ENCODE data around the gene PROSER1. TPM values are rescaled to one million over a fixed set of nuclear protein-coding genes. Genes with fewer than 3 reads are reported as not detected.
A peak's percentile ranks its signal among the peaks of the same experiment; 100 is the strongest.
"Not testable (repeated sequence)": the region's sequence is repeated elsewhere in the genome, so short reads cannot be mapped to it uniquely, and the experiment has no call there.

Gene PROSER1
- 45.2 TPM for total RNA-seq

DNA sequence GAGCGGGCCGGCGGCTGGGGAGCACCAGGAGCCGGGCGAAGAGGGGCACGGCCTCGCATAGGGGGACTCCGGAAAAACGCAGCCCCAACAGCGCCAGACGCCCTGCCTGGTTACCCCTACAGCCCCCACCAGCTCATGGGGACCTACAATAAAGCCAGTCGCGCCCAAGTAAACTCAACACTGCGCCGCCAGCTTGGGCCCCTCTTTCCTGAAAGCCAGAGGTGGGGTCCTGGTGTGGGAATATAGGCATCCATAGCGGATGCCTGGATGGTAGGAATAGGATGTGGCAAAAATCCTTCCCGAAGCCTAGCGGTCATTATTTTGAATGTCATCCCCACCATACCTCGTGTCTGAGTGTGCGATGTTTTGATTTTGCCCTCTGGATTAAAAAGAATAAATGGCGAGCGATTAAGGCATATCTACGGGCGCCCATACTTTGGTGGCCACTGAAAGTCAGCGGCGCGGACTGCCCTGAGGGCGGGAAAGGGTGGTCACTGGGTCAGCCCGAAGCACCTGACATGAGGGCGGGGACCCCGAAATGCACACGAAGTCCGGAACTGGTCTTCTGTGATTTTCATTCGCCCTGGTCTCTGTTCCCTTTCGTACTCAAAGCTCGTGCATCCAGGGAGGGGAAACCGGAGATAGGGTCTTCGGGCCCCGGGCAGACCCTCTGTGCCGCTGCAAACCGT, at the start of gene PROSER1, which contains the start of gene NHLRC3:
Gene PROSER1 (minus strand): TSS at position 210 of the 689 bp plus-strand sequence. CDS start 847 bp downstream, outside the sequence.
Gene NHLRC3 (plus strand): TSS at position 577 of the 689 bp plus-strand sequence. CDS start 184 bp downstream, outside the sequence.
- peaks cover 53% of the 10 kb centered on the region for H3K4me1 ChIP-seq (ENCODE audit: insufficient read depth, low read length)
- H3K27me3 ChIP-seq (ENCODE audit: insufficient read depth, low read length): no peaks in the 10 kb centered on the region

DNA sequence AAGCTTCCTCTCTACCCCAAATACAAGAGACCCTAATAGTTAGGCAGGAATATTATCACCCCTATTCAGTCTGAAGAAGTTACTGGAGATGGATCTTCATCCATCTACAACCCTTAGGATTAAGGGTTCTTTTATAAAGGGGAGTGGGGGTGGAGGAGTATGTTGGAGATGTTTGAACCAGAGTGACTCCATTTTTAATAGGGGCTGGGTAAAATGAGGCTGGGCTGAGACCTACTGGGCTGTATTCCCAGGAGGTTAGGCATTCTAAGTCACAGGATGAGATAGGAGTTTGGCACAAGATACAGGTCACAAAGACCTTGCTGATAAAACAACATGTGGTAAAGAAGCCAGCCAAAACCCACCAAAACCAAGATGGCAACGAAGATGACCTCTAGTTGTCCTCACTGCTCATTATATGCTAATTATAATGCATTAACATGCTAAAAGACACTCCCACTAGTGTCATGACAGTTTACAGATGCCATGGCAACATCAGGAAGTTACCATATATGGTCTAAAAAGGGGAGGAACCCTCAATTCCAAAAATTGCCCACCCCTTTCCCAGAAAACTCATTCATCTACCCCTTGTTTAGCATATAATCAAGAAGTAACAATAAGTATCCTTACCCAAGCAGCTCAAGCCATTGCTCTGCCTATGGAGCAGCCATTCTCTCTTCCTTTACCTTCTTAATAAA, 48.5 kb upstream of the PROSER1 start:
- H3K27me3 ChIP-seq (ENCODE audit: insufficient read depth, low read length); H3K4me3 ChIP-seq (ENCODE audit: low read length); H3K4me1 ChIP-seq (ENCODE audit: insufficient read depth, low read length); H3K9me3 ChIP-seq (ENCODE audit: low read depth, low read length): not testable (repeated sequence)

More for the DNA sequence above, at the start of gene PROSER1, which contains the start of gene NHLRC3:
- no peaks in the 10 kb centered on the region for H3K9me3 ChIP-seq (ENCODE audit: low read depth, low read length)
- peak within 1 kb of the TSS; percentile 93 for H3K4me3 ChIP-seq (ENCODE audit: low read length)

DNA sequence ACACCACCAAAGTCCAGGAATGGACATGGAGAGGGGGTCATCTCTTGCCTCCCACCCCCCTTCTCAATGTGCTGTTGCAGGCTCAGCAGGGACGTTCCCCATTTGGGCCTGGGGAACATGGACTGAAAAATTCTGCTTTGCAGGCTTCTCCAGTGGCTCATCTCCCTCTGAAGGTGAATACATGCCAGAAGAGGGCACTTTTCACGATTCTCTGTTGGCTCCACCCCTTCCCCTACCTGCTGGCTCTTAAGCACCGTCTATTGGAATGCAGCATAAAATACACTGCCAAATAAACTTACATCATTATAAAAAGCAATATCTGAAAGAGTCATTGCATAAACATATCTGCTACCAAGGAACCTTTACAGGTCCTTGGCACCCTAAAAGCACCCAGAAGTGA, 36.1 kb upstream of the PROSER1 start:
- Histone ChIP-seq H3K4me3 (ENCODE audit: low read length) (no peak overlapping the region), H3K27me3 (ENCODE audit: insufficient read depth, low read length) (peaks cover 26% of the 10 kb centered on the region), H3K4me1 (ENCODE audit: insufficient read depth, low read length) (no peaks in the 10 kb centered on the region), H3K9me3 (ENCODE audit: low read depth, low read length) (no peaks in the 10 kb centered on the region)

DNA sequence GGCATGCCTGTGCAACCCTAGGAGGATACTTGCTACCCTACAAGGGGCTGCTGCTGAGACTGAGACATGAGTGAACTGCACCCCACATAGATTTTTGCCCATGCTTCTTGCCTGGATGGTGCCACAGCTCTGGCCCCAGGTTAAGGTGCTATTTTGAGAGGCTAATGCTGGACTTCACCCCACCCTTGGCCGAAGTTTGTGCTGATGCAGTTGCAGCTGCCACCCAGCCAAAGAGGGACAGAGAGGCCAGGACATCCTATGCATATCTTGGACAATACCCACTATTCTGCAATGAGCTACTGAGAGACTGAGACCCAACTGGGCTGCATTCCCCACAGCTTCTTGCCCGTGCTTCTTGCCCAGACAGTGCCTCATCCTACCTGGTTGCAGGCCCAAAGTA, 35.0 kb upstream of the PROSER1 start:
- Histone ChIP-seq H3K27me3 (ENCODE audit: insufficient read depth, low read length) (peaks cover 26% of the 10 kb centered on the region), H3K9me3 (ENCODE audit: low read depth, low read length) (no peaks in the 10 kb centered on the region), H3K4me3 (ENCODE audit: low read length) (no peak overlapping the region), H3K4me1 (ENCODE audit: insufficient read depth, low read length) (no peaks in the 10 kb centered on the region)

DNA sequence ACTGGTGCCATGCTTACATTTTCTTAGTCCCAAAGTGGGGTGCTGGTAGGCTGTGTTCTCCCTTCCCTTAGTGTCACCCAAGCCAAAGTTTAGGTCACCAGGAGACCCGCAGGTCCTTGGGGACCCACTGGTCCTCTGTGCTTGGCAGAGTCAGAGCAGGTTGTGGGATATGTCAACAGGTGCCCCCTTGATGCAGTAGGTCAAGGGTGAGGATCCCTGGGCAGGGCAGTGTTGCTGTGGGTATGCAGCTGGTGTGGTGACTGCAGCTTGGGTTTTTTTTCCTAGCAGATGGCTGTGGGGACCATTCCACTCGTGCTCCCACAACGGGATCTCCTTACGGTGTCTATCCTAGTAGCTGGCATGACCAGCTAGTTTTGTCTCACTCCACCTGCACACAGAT, 24.1 kb upstream of the PROSER1 start:
- no peaks in the 10 kb centered on the region for H3K27me3 ChIP-seq (ENCODE audit: insufficient read depth, low read length)
- H3K9me3 ChIP-seq (ENCODE audit: low read depth, low read length): no peaks in the 10 kb centered on the region
- no peak overlapping the region for H3K4me3 ChIP-seq (ENCODE audit: low read length)
- no peaks in the 10 kb centered on the region for H3K4me1 ChIP-seq (ENCODE audit: insufficient read depth, low read length)

DNA sequence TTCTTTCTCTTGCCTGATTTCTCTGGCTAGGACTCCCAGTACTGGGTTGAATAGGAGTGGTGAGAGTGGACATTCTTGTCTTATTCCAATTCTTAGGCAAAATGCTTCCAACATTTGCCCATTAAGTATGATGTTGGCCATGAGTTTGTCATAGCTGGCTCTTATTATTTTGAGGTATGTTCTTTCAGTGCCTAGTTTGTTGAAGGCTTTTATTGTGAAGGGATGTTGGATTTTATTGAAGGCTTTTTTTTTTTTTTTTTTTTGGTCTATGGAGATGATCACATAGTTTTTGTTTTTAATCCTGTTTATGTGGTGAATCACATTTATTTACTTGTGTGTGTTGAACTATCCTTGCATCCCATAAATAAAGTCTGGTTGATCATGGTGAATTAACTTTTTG, 20.2 kb upstream of the PROSER1 start:
- Histone ChIP-seq H3K4me1 (ENCODE audit: insufficient read depth, low read length) (no peaks in the 10 kb centered on the region), H3K27me3 (ENCODE audit: insufficient read depth, low read length) (no peaks in the 10 kb centered on the region), H3K9me3 (ENCODE audit: low read depth, low read length) (no peaks in the 10 kb centered on the region), H3K4me3 (ENCODE audit: low read length) (no peak overlapping the region)

DNA sequence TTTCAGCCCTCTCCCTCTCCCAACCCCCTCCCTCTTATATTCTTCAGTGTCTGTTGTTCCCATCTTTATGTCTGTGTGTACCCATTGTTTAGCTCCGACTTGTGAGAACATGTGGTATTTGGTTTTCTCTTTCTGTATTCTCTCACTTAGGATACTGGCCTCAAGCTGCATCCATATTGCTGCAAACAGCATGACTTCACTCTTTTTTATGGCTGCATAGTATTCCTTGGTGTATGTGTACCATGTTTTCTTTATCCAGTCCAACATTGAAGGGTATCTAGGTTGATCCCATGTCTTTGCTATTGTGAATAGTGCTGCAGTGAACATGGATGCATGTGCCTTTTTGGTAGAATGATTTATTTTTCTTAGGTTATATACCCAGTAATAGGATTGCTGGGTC, 18.1 kb upstream of the PROSER1 start:
- no peaks in the 10 kb centered on the region for H3K4me1 ChIP-seq (ENCODE audit: insufficient read depth, low read length)
- H3K27me3 ChIP-seq (ENCODE audit: insufficient read depth, low read length): no peaks in the 10 kb centered on the region
- H3K4me3 ChIP-seq (ENCODE audit: low read length): no peak overlapping the region
- H3K9me3 ChIP-seq (ENCODE audit: low read depth, low read length): no peaks in the 10 kb centered on the region

DNA sequence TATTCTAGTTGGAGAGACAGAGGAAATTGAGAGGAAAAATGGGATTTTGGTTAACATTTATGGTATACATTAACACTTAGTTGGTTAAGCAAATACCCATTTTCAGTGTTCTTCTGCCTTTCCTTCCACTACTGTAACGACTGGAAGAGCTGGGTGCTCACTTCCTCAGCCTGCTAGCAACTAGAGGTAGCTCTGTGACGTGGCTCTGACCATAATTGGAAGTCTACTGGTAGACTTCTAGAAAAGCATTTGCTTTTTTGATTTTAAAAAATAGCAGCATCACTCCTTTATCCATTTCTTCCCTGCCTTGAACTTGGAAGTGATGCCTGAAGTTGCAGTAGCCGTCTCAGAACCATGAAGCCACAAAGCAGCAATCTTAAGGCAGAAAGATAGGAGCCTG, 16.2 kb upstream of the PROSER1 start:
- H3K4me1 ChIP-seq (ENCODE audit: insufficient read depth, low read length): no peaks in the 10 kb centered on the region
- no peaks in the 10 kb centered on the region for H3K9me3 ChIP-seq (ENCODE audit: low read depth, low read length)
- H3K4me3 ChIP-seq (ENCODE audit: low read length): no peak overlapping the region
- no peaks in the 10 kb centered on the region for H3K27me3 ChIP-seq (ENCODE audit: insufficient read depth, low read length)

DNA sequence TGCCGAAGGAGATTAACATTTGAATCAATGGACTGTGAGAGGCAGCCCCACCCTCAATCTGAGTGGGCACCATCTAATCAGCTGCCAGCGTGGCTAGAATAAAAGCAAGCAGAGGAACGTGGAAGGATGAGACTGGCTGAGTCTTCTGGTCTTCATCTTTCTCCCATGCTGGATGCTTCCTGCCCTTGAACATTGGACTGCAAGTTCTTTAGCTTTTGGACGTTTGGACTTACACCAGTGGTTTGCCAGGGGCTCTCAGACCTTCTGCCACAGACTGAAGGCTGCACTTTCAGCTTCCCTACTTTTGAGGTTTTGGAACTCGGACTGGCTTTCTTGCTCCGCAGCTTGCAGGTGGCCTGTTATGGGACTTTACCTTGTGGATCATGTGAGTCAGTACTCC, 15.1 kb upstream of the PROSER1 start:
- H3K9me3 ChIP-seq (ENCODE audit: low read depth, low read length): no peaks in the 10 kb centered on the region
- no peak overlapping the region for H3K4me3 ChIP-seq (ENCODE audit: low read length)
- no peaks in the 10 kb centered on the region for H3K4me1 ChIP-seq (ENCODE audit: insufficient read depth, low read length)
- no peaks in the 10 kb centered on the region for H3K27me3 ChIP-seq (ENCODE audit: insufficient read depth, low read length)

DNA sequence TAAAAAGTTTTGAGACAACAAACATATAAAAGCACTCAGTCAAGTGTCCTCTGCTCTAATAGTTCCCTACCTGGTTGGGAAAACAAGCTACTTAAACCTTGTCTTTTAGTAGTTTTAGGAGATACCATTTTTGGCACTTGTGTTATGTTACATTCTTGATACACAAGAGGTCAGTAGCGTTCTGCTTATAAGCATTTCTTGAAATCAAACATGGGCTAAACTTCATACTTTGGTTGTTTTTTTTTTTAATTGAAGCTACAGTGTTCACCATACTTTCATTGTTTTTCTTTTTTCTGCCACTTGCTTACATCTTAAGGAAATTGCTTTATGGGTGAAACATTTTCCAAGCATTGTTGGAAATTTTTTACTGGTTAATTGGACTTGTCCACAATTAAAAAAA, 13.3 kb upstream of the PROSER1 start:
- no peaks in the 10 kb centered on the region for H3K9me3 ChIP-seq (ENCODE audit: low read depth, low read length)
- no peaks in the 10 kb centered on the region for H3K4me1 ChIP-seq (ENCODE audit: insufficient read depth, low read length)
- H3K27me3 ChIP-seq (ENCODE audit: insufficient read depth, low read length): no peaks in the 10 kb centered on the region
- H3K4me3 ChIP-seq (ENCODE audit: low read length): no peak overlapping the region

DNA sequence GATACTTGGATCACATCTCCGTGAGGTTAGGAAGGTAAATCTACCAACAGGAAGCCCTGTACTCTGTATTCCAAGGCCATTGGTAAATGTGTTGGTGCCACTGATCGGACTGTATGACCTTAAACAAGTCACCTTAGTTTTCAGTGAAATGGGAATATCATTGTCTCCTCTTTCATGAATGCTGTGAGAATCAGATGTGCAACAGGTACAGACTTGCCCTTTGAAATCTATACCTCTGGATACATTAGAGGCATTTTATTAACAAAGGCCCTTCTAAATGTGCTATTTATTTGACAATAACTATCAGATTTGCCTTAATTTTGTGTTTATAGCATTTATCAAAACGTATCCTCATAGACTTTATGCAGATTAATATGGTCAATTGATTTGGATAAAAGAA, 11.4 kb upstream of the PROSER1 start:
- Histone ChIP-seq H3K4me3 (ENCODE audit: low read length) (no peak overlapping the region), H3K9me3 (ENCODE audit: low read depth, low read length) (no peaks in the 10 kb centered on the region), H3K27me3 (ENCODE audit: insufficient read depth, low read length) (no peaks in the 10 kb centered on the region), H3K4me1 (ENCODE audit: insufficient read depth, low read length) (no peaks in the 10 kb centered on the region)

DNA sequence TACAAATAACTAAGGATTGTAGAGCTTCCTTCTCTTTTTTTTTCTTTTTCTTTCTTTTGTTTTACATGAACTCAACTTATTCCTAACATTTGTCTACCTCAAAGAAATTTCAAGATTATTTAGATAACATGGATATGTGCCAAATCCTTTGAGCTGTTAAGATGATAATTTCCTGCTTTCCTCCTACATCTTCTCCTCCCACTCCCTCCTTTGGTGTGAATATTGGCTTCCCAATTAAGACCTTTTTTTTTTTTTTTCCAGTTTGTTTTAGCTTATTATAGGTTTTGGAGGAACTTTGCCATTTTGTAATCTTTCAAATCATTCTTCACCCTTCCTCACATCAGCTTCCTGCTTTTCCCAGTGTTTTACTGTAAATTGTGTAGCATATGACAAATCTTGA, 10.9 kb upstream of the PROSER1 start:
- no peaks in the 10 kb centered on the region for H3K27me3 ChIP-seq (ENCODE audit: insufficient read depth, low read length)
- H3K9me3 ChIP-seq (ENCODE audit: low read depth, low read length): no peaks in the 10 kb centered on the region
- H3K4me1 ChIP-seq (ENCODE audit: insufficient read depth, low read length): no peaks in the 10 kb centered on the region
- H3K4me3 ChIP-seq (ENCODE audit: low read length): no peak overlapping the region

DNA sequence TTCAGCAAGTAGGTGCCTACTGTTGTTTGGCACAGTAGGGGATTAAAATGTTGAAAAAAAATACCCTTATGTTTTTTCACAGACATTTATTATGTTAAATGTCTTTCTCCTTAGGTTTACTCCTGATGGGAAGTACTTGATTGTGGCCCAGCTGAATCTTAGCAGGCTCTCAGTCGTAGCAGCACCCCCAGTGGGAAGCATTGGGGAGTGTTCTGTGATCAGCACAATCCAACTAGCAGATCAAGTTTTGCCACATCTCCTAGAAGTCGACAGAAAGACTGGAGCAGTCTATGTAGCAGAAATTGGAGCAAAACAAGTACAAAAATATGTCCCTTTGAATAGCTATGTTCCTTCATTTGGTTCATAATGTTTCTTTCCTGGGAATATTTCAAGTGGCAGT, 9.7 kb upstream of the PROSER1 start:
- Histone ChIP-seq H3K4me3 (ENCODE audit: low read length) (no peak overlapping the region), H3K9me3 (ENCODE audit: low read depth, low read length) (no peaks in the 10 kb centered on the region), H3K27me3 (ENCODE audit: insufficient read depth, low read length) (no peaks in the 10 kb centered on the region), H3K4me1 (ENCODE audit: insufficient read depth, low read length) (no peaks in the 10 kb centered on the region)

DNA sequence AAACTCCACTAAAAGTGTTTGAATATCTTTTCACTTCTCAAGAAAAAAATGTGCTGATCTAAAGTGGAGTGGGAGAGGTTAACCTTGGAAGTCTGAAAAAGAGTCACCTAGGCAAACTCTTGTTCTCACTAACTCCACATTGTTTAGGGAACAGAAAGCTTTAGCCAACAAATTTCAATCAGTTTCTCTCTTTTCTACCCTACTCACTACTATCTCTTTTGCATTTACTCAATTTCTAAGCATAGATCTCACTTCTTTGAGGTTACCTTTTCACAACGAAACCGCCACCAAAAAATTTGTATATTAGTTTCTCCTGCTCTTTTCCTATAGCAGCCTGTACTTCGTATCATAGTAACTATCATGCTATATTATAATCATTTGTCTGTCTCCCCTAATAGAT, 6.6 kb upstream of the PROSER1 start:
- H3K27me3 ChIP-seq (ENCODE audit: insufficient read depth, low read length): no peaks in the 10 kb centered on the region
- no peaks in the 10 kb centered on the region for H3K9me3 ChIP-seq (ENCODE audit: low read depth, low read length)
- peaks cover 13% of the 10 kb centered on the region for H3K4me1 ChIP-seq (ENCODE audit: insufficient read depth, low read length)
- no peak overlapping the region for H3K4me3 ChIP-seq (ENCODE audit: low read length)

DNA sequence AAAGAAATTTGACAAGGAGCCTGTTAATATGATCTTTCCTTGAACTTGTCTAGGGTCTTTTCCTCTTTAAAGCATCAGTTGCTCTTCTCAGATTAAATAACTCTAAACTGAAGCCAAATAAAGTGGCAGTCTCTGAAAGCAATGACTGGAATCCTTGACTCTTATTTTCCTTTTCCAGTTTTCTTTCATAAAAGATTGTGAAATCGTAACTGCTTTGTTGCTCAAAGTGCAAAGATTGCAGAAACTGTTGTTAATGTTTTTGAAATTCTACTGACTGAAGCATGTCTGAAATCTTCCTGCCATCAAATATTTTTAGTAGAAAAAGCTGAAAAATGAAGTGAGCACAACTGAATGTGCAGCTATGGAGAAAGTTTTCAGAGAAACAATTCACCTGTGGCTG, 2.3 kb upstream of the PROSER1 start:
- Histone ChIP-seq H3K4me1 (ENCODE audit: insufficient read depth, low read length) (peaks cover 41% of the 10 kb centered on the region), H3K4me3 (ENCODE audit: low read length) (no peak overlapping the region), H3K27me3 (ENCODE audit: insufficient read depth, low read length) (no peaks in the 10 kb centered on the region), H3K9me3 (ENCODE audit: low read depth, low read length) (no peaks in the 10 kb centered on the region)

DNA sequence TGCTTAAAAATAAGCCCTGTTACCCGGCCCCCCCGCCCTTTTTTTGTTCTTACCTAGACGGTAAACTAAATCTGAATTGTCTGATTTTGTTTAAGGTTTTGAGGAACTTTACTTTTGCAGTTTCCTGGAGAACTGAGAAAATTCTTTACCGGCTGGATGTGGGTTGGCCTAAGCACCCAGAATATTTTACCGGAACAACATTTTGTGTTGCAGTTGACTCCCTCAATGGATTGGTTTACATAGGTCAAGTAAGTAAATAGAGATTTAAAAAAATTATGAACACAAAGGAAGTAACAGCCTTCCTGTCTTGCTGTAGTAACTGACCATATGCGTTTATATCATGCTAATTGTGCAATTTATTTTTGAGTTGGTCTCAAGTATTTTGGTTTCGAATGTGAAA, 1.2 kb upstream of the PROSER1 start:
- H3K4me1 ChIP-seq (ENCODE audit: insufficient read depth, low read length): peaks cover 52% of the 10 kb centered on the region
- H3K4me3 ChIP-seq (ENCODE audit: low read length): peak overlapping the region; percentile 93
- no peaks in the 10 kb centered on the region for H3K9me3 ChIP-seq (ENCODE audit: low read depth, low read length)
- no peaks in the 10 kb centered on the region for H3K27me3 ChIP-seq (ENCODE audit: insufficient read depth, low read length)

Measured in mononuclear cell (primary cell).